Measurements from ENCODE around the gene VMAC. TPM values are rescaled to one million over a fixed set of nuclear protein-coding genes. Genes with fewer than 3 reads are reported as not detected.

VMAC gene
- total and polyA plus RNA-seq, 9 of the 15 experiments (the other 6 are each of a cell fraction or from before 2014, with no cell fraction given), result 0.03 to 3.4 (median 1.1) TPM

DNA sequence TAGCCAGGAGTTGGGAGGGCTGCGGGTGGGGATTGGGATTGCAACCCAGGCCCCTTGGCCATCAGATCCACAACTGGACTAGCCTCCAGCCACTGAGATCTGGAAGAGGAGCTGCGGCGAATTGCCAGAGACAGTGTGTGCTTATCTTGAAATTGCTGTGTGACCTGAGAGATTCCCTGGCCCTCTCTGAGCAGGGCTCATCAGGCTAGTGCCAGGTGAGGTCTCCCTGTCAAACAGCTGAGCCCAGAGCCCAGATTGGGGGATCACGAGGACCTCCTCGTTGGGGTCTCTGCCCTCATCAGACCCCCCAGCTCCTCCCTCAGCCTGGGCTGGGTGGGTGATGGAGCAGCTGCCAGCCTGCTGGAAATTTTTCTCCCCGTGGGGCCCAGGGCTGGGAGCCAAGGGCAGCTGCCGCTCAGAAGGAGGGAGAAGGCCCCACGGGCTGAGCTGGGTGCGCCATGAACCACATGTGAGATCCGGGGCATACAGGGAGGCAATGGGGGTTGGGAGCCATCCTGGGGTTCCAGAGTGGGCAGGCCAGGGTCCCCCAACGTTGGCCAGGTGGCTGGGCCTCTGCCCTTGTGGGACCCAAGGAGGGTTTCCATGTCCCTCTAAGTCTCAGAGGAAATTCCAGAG, 41.5 kb upstream of the VMAC start (continued):
- TF ChIP-seq POLR2H (tag; IDR thresholded peaks at IDR 0.05; ENCODE audit: low read depth) (no peak), E2F3 (CRISPR knock-in tag; IDR thresholded peaks at IDR 0.05) (no peak), TAF15 (IDR thresholded peaks at IDR 0.05; ENCODE audit: low read depth, low read length) (no peak), ADNP (tag; IDR thresholded peaks at IDR 0.05) (peak; percentile 52; the same call in 1 of the 2 replicates), SAFB (IDR thresholded peaks at IDR 0.05; ENCODE audit: borderline replicate concordance, low read depth, low read length) (no peak), CC2D1A (IDR thresholded peaks at IDR 0.05) (no peak), CEBPG (CRISPR knock-in tag; IDR thresholded peaks at IDR 0.05) (no peak), CEBPG (tag; conservative IDR thresholded peaks at IDR 0.05 in 1 of 2, IDR thresholded peaks at IDR 0.05 in 1 of 2) (no peak), ARID1B (IDR thresholded peaks at IDR 0.05) (no peak), NCOA4 (IDR thresholded peaks at IDR 0.05; ENCODE audit: partially characterized antibody) (no peak), ZNF133 (CRISPR knock-in tag; IDR thresholded peaks at IDR 0.05) (no peak), CBFA2T3 (IDR thresholded peaks at IDR 0.05) (0 out of 2 replicates have a peak, but pooled peaks have one; percentile 11), GATA2 (CRISPR knock-in tag; IDR thresholded peaks at IDR 0.05) (0 out of 2 replicates have a peak, but pooled peaks have one; percentile 13), ZBTB7A (IDR thresholded peaks at IDR 0.05; ENCODE audit: borderline replicate concordance, control insufficient read depth, low read depth, low read length) (no peak), RBM22 (IDR thresholded peaks at IDR 0.05; ENCODE audit: low read depth, low read length, poor library complexity, severe bottlenecking) (no peak)
- TF ChIP-seq, protein P1, sequence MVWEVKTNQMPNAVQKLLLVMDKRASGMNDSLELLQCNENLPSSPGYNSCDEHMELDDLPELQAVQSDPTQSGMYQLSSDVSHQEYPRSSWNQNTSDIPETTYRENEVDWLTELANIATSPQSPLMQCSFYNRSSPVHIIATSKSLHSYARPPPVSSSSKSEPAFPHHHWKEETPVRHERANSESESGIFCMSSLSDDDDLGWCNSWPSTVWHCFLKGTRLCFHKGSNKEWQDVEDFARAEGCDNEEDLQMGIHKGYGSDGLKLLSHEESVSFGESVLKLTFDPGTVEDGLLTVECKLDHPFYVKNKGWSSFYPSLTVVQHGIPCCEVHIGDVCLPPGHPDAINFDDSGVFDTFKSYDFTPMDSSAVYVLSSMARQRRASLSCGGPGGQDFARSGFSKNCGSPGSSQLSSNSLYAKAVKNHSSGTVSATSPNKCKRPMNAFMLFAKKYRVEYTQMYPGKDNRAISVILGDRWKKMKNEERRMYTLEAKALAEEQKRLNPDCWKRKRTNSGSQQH (CRISPR knock-in tag; IDR thresholded peaks at IDR 0.05), result no peak
- TF ChIP-seq, protein P2, sequence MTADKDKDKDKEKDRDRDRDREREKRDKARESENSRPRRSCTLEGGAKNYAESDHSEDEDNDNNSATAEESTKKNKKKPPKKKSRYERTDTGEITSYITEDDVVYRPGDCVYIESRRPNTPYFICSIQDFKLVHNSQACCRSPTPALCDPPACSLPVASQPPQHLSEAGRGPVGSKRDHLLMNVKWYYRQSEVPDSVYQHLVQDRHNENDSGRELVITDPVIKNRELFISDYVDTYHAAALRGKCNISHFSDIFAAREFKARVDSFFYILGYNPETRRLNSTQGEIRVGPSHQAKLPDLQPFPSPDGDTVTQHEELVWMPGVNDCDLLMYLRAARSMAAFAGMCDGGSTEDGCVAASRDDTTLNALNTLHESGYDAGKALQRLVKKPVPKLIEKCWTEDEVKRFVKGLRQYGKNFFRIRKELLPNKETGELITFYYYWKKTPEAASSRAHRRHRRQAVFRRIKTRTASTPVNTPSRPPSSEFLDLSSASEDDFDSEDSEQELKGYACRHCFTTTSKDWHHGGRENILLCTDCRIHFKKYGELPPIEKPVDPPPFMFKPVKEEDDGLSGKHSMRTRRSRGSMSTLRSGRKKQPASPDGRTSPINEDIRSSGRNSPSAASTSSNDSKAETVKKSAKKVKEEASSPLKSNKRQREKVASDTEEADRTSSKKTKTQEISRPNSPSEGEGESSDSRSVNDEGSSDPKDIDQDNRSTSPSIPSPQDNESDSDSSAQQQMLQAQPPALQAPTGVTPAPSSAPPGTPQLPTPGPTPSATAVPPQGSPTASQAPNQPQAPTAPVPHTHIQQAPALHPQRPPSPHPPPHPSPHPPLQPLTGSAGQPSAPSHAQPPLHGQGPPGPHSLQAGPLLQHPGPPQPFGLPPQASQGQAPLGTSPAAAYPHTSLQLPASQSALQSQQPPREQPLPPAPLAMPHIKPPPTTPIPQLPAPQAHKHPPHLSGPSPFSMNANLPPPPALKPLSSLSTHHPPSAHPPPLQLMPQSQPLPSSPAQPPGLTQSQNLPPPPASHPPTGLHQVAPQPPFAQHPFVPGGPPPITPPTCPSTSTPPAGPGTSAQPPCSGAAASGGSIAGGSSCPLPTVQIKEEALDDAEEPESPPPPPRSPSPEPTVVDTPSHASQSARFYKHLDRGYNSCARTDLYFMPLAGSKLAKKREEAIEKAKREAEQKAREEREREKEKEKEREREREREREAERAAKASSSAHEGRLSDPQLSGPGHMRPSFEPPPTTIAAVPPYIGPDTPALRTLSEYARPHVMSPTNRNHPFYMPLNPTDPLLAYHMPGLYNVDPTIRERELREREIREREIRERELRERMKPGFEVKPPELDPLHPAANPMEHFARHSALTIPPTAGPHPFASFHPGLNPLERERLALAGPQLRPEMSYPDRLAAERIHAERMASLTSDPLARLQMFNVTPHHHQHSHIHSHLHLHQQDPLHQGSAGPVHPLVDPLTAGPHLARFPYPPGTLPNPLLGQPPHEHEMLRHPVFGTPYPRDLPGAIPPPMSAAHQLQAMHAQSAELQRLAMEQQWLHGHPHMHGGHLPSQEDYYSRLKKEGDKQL (CRISPR knock-in tag; IDR thresholded peaks at IDR 0.05; ENCODE audit: borderline replicate concordance), result no peak
- TF ChIP-seq, protein P3, sequence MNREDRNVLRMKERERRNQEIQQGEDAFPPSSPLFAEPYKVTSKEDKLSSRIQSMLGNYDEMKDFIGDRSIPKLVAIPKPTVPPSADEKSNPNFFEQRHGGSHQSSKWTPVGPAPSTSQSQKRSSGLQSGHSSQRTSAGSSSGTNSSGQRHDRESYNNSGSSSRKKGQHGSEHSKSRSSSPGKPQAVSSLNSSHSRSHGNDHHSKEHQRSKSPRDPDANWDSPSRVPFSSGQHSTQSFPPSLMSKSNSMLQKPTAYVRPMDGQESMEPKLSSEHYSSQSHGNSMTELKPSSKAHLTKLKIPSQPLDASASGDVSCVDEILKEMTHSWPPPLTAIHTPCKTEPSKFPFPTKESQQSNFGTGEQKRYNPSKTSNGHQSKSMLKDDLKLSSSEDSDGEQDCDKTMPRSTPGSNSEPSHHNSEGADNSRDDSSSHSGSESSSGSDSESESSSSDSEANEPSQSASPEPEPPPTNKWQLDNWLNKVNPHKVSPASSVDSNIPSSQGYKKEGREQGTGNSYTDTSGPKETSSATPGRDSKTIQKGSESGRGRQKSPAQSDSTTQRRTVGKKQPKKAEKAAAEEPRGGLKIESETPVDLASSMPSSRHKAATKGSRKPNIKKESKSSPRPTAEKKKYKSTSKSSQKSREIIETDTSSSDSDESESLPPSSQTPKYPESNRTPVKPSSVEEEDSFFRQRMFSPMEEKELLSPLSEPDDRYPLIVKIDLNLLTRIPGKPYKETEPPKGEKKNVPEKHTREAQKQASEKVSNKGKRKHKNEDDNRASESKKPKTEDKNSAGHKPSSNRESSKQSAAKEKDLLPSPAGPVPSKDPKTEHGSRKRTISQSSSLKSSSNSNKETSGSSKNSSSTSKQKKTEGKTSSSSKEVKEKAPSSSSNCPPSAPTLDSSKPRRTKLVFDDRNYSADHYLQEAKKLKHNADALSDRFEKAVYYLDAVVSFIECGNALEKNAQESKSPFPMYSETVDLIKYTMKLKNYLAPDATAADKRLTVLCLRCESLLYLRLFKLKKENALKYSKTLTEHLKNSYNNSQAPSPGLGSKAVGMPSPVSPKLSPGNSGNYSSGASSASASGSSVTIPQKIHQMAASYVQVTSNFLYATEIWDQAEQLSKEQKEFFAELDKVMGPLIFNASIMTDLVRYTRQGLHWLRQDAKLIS (CRISPR knock-in tag; IDR thresholded peaks at IDR 0.05), result no peak
